ENCODE data around the gene CYSRT1.

Gene CYSRT1

DNA sequence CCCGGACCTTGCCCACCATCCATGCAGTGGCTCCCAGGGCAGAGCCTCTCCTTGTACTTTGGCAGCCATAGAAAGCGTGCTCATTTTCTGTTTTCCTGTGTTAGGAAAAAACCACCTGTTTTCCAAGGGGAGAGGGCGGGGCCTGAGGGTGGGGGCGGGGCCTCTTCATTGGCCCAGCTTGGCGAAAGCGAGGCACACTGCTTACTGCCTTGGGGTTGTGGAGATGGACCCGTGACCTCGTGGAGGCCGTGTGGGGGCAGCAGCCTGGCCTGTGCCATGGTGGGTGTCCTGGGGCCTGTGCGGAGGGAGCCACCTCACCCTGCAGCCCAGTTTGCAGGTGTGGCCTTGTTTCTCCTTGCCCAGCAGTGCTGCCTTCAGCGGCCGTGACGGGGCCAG, 48.1 kb downstream of the CYSRT1 start:
- DNase-seq, result no peak

DNA sequence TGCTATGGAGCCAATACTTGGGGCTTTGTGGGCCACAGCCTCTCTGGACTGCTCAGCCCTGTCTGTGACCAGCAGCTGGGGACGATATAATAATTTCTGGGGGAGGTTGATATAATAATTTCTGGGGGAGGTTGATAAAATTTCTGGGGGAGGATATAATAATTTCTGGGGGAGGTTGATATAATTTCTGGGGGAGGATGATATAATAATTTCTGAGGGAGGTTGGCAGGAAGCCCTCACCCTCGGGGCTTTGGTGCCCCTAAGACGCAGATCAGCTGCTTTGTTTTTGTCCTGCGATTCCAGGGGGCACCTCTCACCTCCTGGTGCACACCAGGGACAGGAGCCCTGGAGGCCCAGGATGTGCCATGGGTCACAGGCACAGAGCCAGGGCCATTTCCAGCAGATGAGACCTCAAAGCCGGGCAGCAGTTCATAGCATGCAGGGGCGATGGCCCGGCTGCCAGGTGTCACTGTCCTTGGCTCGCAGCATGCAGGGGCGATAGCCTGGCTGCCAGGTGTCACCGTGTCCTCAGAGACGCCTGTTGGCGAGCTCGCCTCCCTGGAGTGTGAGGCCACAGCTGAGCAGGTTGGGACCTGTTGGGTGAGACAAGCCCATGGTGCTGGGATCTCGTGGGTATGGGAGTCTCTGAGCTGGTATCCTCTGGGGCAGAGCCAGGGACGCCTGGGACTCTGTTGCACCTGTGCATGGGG, 48.8 kb downstream of the CYSRT1 start:
- DNase-seq, result no peak

DNA sequence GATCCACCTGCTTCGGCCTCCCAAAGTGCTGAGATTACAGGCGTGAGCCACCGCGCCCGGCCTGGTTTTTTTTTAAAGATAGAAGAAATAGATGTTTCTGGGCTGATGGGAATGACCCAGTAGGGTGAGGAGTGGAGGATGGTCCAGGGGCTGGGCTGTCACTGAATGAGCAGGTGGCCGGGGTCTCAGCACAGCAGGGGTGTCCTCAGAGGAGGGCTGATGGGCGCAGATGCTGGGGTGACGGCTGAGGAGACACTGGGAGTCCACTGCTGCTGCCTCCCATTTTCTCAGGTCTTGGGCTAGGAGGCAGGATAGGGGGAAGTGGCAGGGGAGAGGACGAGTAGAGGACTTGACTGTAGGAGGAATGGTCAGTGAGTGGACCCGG, 50.2 kb downstream of the CYSRT1 start:
- no peak for DNase-seq

Measured in activated CD8-positive, alpha-beta memory T cell treated with anti-CD3 and anti-CD28 coated beads for 24 hours (primary cell).